Activated B cell treated with CpG ODN at 0.5 μM for 24 hours (primary cell): ENCODE results near the gene MTARC1. TPM values are rescaled to one million over a fixed set of nuclear protein-coding genes. Genes with fewer than 3 reads are reported as not detected.

ENCODE experiments used
- ATAC-seq: fragments of 200-7000 bp; cut with Tn5 transposase; one replicate; pipeline ENCODE4 v1.10.0; 2021; ENCODE audit warnings: low read depth, mild to moderate bottlenecking, moderate library complexity
- CTCF ChIA-PET: fragments of 350-600 bp; sonication (Branson Sonifier 250); formaldehyde crosslinking; loops from one replicate; lab custom pipeline; 2021; ENCODE audit warnings: antibody characterized with exemption; lab: Charles Lee
- POLR2A ChIA-PET: fragments of 350-600 bp; sonication (Branson Sonifier 250); formaldehyde crosslinking; loops from one replicate; lab custom pipeline; 2021; ENCODE audit warnings: antibody characterized with exemption; lab: Charles Lee
- DNase-seq: peaks from one replicate; pipeline ENCODE4 v3.0.0; 2022
- H3K27ac Mint-ChIP-seq: one replicate; pipeline ENCODE4 v1.8.0; 2020; ENCODE audit warnings: mixed read lengths
- H3K27me3 Mint-ChIP-seq: one replicate; pipeline ENCODE4 v1.8.0; 2021; ENCODE audit warnings: mixed read lengths
- H3K36me3 Mint-ChIP-seq: one replicate; pipeline ENCODE4 v1.8.0; 2021; ENCODE audit warnings: low read depth, mixed read lengths
- H3K4me1 Mint-ChIP-seq: one replicate; pipeline ENCODE4 v1.8.0; 2021; ENCODE audit warnings: mixed read lengths
- H3K4me3 Mint-ChIP-seq: one replicate; pipeline ENCODE4 v1.8.0; 2020; ENCODE audit warnings: mild to moderate bottlenecking, mixed read lengths
- H3K9me3 Mint-ChIP-seq: one replicate; pipeline ENCODE4 v1.8.0; 2020; ENCODE audit warnings: mixed read lengths
- CTCF ChIP-seq: fragments of 200-600 bp; IDR thresholded peaks from one replicate; pipeline ENCODE4 v1.8.0; 2022; ENCODE audit warnings: antibody characterized with exemption, mild to moderate bottlenecking
- intact Hi-C: fragments of 100-400 bp; cut with micrococcal nuclease; formaldehyde crosslinking; loops from one replicate; pipeline ENCODE4 v1.15.1; 2024
- total RNA-seq: library from RNA; stranded (reverse); gene quantifications from 2 replicates; pipeline ENCODE4 v1.2.3, GENCODE V29; 2022

The MTARC1 gene
- total RNA-seq, 1 donor from 2014 or later, result 2.2 TPM

DNA sequence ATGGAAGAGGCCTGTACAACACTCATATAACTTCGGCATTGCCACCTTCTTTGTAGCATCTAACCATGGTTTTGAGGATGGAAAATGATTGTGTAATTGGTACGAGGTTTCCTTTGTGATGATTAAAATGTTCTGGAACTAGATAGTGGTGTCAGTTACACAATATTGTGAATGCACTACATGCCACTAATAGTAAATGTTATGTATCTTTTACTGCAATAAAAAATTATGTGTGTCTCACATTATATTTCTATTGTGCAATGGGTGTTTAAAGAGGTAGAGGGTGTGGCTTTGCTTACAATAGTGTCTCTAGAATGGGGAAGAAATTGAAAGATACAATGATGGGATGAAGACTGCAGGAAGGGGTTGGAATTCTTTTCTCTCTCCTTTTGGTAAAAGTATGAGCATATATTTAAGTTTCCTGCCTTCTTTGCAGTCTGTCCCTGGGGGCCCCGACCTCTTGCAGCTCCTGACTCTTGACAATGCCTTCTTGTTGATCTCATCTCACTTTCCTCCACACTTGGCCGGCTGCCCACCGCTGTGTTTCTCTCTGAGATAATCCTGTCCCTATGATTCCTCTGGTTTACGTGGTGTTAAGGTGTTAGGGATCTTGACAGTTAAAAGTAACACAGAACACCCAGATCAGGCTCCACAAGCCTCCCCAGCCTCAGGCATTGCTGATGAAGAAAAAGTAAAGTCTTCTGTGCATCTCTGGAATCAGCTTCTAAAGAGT, 39.3 kb downstream of the MTARC1 start:
- ATAC-seq, result no peak
- Mint-ChIP-seq H3K27ac (no peak overlapping the region), H3K27me3 (peaks cover 15% of the 10 kb centered on the region), H3K9me3 (no peaks in the 10 kb centered on the region), H3K36me3 (no peaks in the 10 kb centered on the region), H3K4me3 (no peak overlapping the region), H3K4me1 (no peaks in the 10 kb centered on the region)
- no peak for TF ChIP-seq CTCF
- no peak for DNase-seq
- ChIA-PET CTCF (no interaction called here), POLR2A (no interaction called here)
- intact Hi-C loops, result no loop called here

DNA sequence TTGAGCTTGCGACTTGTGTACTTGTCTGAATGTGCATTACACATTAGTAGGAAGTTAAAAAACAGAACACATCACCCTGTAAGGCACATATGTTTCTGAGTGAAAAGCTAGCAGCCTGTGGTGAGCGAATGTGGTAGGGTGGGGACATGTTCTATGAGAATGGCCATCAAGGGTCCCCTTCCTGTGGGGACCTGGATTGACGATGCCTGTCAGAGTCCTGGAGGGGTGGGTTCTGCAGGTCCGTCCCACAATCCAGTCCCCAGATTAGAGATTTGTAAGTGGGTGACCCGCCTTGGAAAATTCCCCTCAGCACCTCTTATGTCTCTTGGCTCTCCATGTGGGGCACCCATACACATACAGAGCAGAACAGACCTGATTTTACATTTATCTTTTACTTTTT, 40.0 kb downstream of the MTARC1 start:
- CTCF ChIA-PET, result no interaction called here
- ATAC-seq, result no peak
- H3K4me1 Mint-ChIP-seq, result no peaks in the 10 kb centered on the region
- DNase-seq, result no peak
- peaks cover 4% of the 10 kb centered on the region for H3K9me3 Mint-ChIP-seq
- no peak overlapping the region for H3K27ac Mint-ChIP-seq
- H3K36me3 Mint-ChIP-seq, result no peaks in the 10 kb centered on the region
- intact Hi-C loops, result no loop called here
- POLR2A ChIA-PET, result no interaction called here
- peaks cover 12% of the 10 kb centered on the region for H3K27me3 Mint-ChIP-seq
- TF ChIP-seq CTCF, result no peak
- H3K4me3 Mint-ChIP-seq, result no peak overlapping the region

GRCh38 chr1:220827445-220828178, 40.9 kb downstream of the MTARC1 start:
- H3K27ac Mint-ChIP-seq, result no peak overlapping the region
- peaks cover 12% of the 10 kb centered on the region for H3K27me3 Mint-ChIP-seq
- no peak for DNase-seq
- no peaks in the 10 kb centered on the region for H3K4me1 Mint-ChIP-seq
- ATAC-seq, result no peak
- POLR2A ChIA-PET, result no interaction called here
- H3K9me3 Mint-ChIP-seq, result peaks cover 4% of the 10 kb centered on the region
- no peak overlapping the region for H3K4me3 Mint-ChIP-seq
- intact Hi-C loops, result no loop called here
- CTCF ChIA-PET, result no interaction called here
- TF ChIP-seq CTCF, result no peak
- no peaks in the 10 kb centered on the region for H3K36me3 Mint-ChIP-seq

GRCh38 chr1:220828179-220828490, 41.4 kb downstream of the MTARC1 start:
- TF ChIP-seq CTCF, result no peak
- no peak overlapping the region for H3K4me3 Mint-ChIP-seq
- H3K9me3 Mint-ChIP-seq, result peaks cover 4% of the 10 kb centered on the region
- intact Hi-C loops, result no loop called here
- DNase-seq, result no peak
- no peaks in the 10 kb centered on the region for H3K4me1 Mint-ChIP-seq
- ChIA-PET POLR2A (no interaction called here), CTCF (no interaction called here)
- H3K27ac Mint-ChIP-seq, result no peak overlapping the region
- H3K36me3 Mint-ChIP-seq, result no peaks in the 10 kb centered on the region
- peaks cover 12% of the 10 kb centered on the region for H3K27me3 Mint-ChIP-seq
- no peak for ATAC-seq

GRCh38 chr1:220828950-220829586, 42.4 kb downstream of the MTARC1 start:
- intact Hi-C loops, result no loop called here
- Mint-ChIP-seq H3K4me3 (no peak overlapping the region), H3K4me1 (no peaks in the 10 kb centered on the region), H3K27me3 (peaks cover 7% of the 10 kb centered on the region), H3K36me3 (no peaks in the 10 kb centered on the region), H3K9me3 (peaks cover 4% of the 10 kb centered on the region), H3K27ac (no peak overlapping the region)
- TF ChIP-seq CTCF, result no peak
- ChIA-PET POLR2A (no interaction called here), CTCF (no interaction called here)
- DNase-seq (no peak), ATAC-seq (no peak)
